GM13976 (cell line): ENCODE data around the gene KCNN4.

ENCODE experiments used
- DNase-seq: peaks from one replicate; pipeline ENCODE4 v3.0.0; 2012; ENCODE audit warnings: low spot score
- CTCF ChIP-seq: IDR thresholded peaks from 2 replicates; pipeline ENCODE4 v1.5.1; 2012; ENCODE audit warnings: borderline replicate concordance, mild to moderate bottlenecking; ENCODE audit not compliant: insufficient read depth; ENCODE audit errors: extremely low read depth, missing control alignments, control extremely low read depth
- in situ Hi-C: fragments of 300-500 bp; cut with MboI; formaldehyde crosslinking; loops from one replicate; pipeline ENCODE4 v1.12.0; 2022; ENCODE audit warnings: low sequenced_read_pairs, mixed read lengths, inconsistent platforms; ENCODE audit not compliant: unreplicated experiment

The KCNN4 gene

GRCh38 chr19:43721469-43722048 is 59.2 kb downstream of the KCNN4 start:
- DNase-seq = no peak
- in situ Hi-C loops = no loop called here
- no peak for TF ChIP-seq CTCF

- in situ Hi-C loops = no loop called here
- no peak for DNase-seq
- no peak for TF ChIP-seq CTCF
These were observed 59.8 kb downstream of the KCNN4 start for GRCh38 chr19:43720936-43721335.

- DNase-seq = no peak
- in situ Hi-C loops = no loop called here
These were observed 60.9 kb downstream of the KCNN4 start for GRCh38 chr19:43719918-43720317.

GRCh38 chr19:43719378-43719868 is 61.4 kb downstream of the KCNN4 start:
- no peak for DNase-seq
- in situ Hi-C loops = no loop called here
- TF ChIP-seq CTCF = no peak

More at GRCh38 chr19:43719918-43720317, 60.9 kb downstream of the KCNN4 start:
- TF ChIP-seq CTCF = no peak

- in situ Hi-C loops = no loop called here
- DNase-seq = no peak
- TF ChIP-seq CTCF = no peak
These were observed 62.0 kb downstream of the KCNN4 start for GRCh38 chr19:43718627-43719377.
